Transverse colon (tissue), 4 donors: ENCODE data around the gene NPY5R.

ENCODE experiments used
- CTCF ChIP-seq, 5 experiments: fragments of 200-600 bp in 3 of 5; fragments of 450-650 bp in 2 of 5; sonication (generic) in 3 of 5; IDR thresholded peaks; 1 replicate in 2 of 5; 2 replicates in 3 of 5; pipeline ENCODE4 v1.5.1; 2016 to 2017; ENCODE audit warnings: antibody characterized with exemption in 5 of 5, inconsistent platforms in 3 of 5, mild to moderate bottlenecking in 2 of 5, moderate library complexity in 1 of 5
- EP300 ChIP-seq: sonication (generic); formaldehyde crosslinking; IDR thresholded peaks from one replicate; pipeline ENCODE4 v1.6.1; 2017; ENCODE audit warnings: antibody characterized with exemption, low read depth
- POLR2A ChIP-seq: fragments of 450-650 bp; IDR thresholded peaks from one replicate; pipeline ENCODE4 v1.6.1; 2016; ENCODE audit warnings: antibody characterized with exemption, mild to moderate bottlenecking, moderate library complexity
- POLR2AphosphoS5 ChIP-seq, 3 donors: sonication (generic); formaldehyde crosslinking; IDR thresholded peaks; one replicate each; pipeline ENCODE4 v1.6.1; 2016; ENCODE audit warnings: antibody characterized with exemption in 3 of 3

- TF ChIP-seq POLR2A: no peak
- TF ChIP-seq CTCF (IDR thresholded peaks at IDR 0.05): no peak
- no peak for TF ChIP-seq POLR2AphosphoS5 (IDR thresholded peaks at IDR 0.05)
- no peak for TF ChIP-seq EP300
Observed at GRCh38 chr4:163309466-163309865, 34.2 kb upstream of the NPY5R start.
